ENCODE data around the gene FLOT1. TPM values are rescaled to one million over a fixed set of nuclear protein-coding genes. Genes with fewer than 3 reads are reported as not detected.

Gene FLOT1
- total and polyA plus RNA-seq, 2 of the 4 experiments (the other 2 are of a cell fraction): 96.2 to 162 TPM

- ChIA-PET POLR2A (ENCODE audit: unreplicated experiment) (no interaction called here), CTCF (no interaction called here)
- Histone ChIP-seq H4K20me1 (ENCODE audit: insufficient read depth, low read length) (no peaks in the 10 kb centered on the region), H3K56ac (ENCODE audit: extremely low read depth, insufficient read depth, low read length) (no peak overlapping the region), H3K27me3 (ENCODE audit: control insufficient read depth, insufficient read depth, low read length) (no peaks in the 10 kb centered on the region), H3K4ac (ENCODE audit: low read depth, low read length) (no peak overlapping the region), H2AK5ac (ENCODE audit: low read depth, low read length) (no peak overlapping the region), H2BK120ac (ENCODE audit: low read depth, low read length) (no peak overlapping the region), H2AK9ac (replicated peaks; ENCODE audit: low read depth, low read length, poor library complexity) (no peak overlapping the region), H2BK15ac (ENCODE audit: low read depth, low read length) (no peak overlapping the region), H3K4me2 (ENCODE audit: low read depth, low read length) (no peak overlapping the region), H2BK5ac (ENCODE audit: low read depth, low read length, poor library complexity, severe bottlenecking) (no peak overlapping the region), H2BK20ac (ENCODE audit: low read depth, low read length) (no peak overlapping the region), H3K36me3 (ENCODE audit: control insufficient read depth, insufficient read depth, low read length) (peaks cover 23% of the 10 kb centered on the region), H4K5ac (ENCODE audit: low read depth, low read length) (no peak overlapping the region), H4K91ac (ENCODE audit: insufficient read depth, low read depth, low read length) (no peak overlapping the region), H2AFZ (replicated peaks; ENCODE audit: low read length, poor library complexity) (no peak overlapping the region), H3K4me1 (ENCODE audit: control insufficient read depth, insufficient read depth, low read length) (peaks cover 4% of the 10 kb centered on the region; the same call in 1 of the 2 replicates), H3K9me1 (ENCODE audit: insufficient read depth, low read length) (peaks cover 5% of the 10 kb centered on the region), H3K23ac (ENCODE audit: low read depth, low read length) (no peak overlapping the region), H3K79me1 (ENCODE audit: low read depth in 1 of 2, low read length in 2 of 2) (peaks cover 15 to 35% of the 10 kb centered on the region in 2 experiments), H3K9me3 (ENCODE audit: control insufficient read depth, insufficient read depth, low read length) (no peaks in the 10 kb centered on the region), H4K8ac (ENCODE audit: low read depth in 2 of 2, low read length in 2 of 2) (no peak overlapping the region), H3K27ac (ENCODE audit: insufficient read depth, low read length) (no peak overlapping the region), H3K9ac (ENCODE audit: low read depth, low read length) (no peak overlapping the region), H3K14ac (replicated peaks; ENCODE audit: low read depth, low read length) (no peak overlapping the region), H3K18ac (ENCODE audit: low read depth, low read length) (no peak overlapping the region), H3K4me3 (ENCODE audit: insufficient read depth, low read depth, low read length) (no peak overlapping the region)
- no CpG with 5 or more reads among the region's 1 CpG for WGBS, 2 experiments (ENCODE audit: extremely low coverage in 2 of 2, insufficient read length in 1 of 2)
- intact Hi-C loops (cut with micrococcal nuclease) (no loop called here), in situ Hi-C loops (cut with MboI; ENCODE audit: low sequenced_read_pairs) (no loop called here), dilution Hi-C loops (cut with HindIII; ENCODE audit: low sequenced_read_pairs, unreplicated experiment) (no loop called here)
- DNase-seq (no peak), ATAC-seq (ENCODE audit: low read depth) (no peak)
- BruUV-seq (replicated peaks): no TSS peak
- no peak for TF ChIP-seq FOS (IDR thresholded peaks at IDR 0.05; ENCODE audit: low read depth, low read length)
- TF ChIP-seq POLR2A (IDR thresholded peaks at IDR 0.05; ENCODE audit: low read depth, low read length): no peak
- peak; percentile 76 for TF ChIP-seq CEBPB (IDR thresholded peaks at IDR 0.05; ENCODE audit: low read depth, low read length)
Measured at GRCh38 chr6:30714263-30714662, 28.2 kb downstream of the FLOT1 start.
